H9 (cell line): ENCODE data around the gene C3orf20. TPM values are rescaled to one million over a fixed set of nuclear protein-coding genes. Genes with fewer than 3 reads are reported as not detected.

ENCODE experiments used
- DNase-seq: peaks from one replicate; pipeline ENCODE4 v3.0.0-alpha.2; 2017
- H2AFZ ChIP-seq: one replicate; pipeline ENCODE4 v1.6.1; 2013; ENCODE audit warnings: mild to moderate bottlenecking, low read length, control low read depth, moderate library complexity
- H2AK5ac ChIP-seq: 2 replicates; pipeline ENCODE4 v1.6.1; 2013; ENCODE audit warnings: low read length, control low read depth, mixed read lengths; ENCODE audit not compliant: insufficient read length
- H2BK120ac ChIP-seq: one replicate; pipeline ENCODE4 v1.6.1; 2013; ENCODE audit warnings: low read depth, mild to moderate bottlenecking, low read length, control low read depth, inconsistent platforms; ENCODE audit not compliant: poor library complexity, severe bottlenecking
- H2BK12ac ChIP-seq: 2 replicates; pipeline ENCODE4 v1.6.1; 2013; ENCODE audit warnings: low read length, control low read depth, mixed read lengths, low read depth; ENCODE audit not compliant: insufficient read length
- H2BK15ac ChIP-seq: 2 replicates; pipeline ENCODE4 v1.6.1; 2013; ENCODE audit warnings: low read depth, low read length, control low read depth
- H2BK20ac ChIP-seq: one replicate; pipeline ENCODE4 v1.6.1; 2013; ENCODE audit warnings: low read depth, mild to moderate bottlenecking, low read length, control low read depth, inconsistent platforms; ENCODE audit not compliant: poor library complexity, severe bottlenecking
- H2BK5ac ChIP-seq: 2 replicates; pipeline ENCODE4 v1.6.1; 2013; ENCODE audit warnings: low read length, control low read depth, mixed read lengths; ENCODE audit not compliant: insufficient read length
- H3K14ac ChIP-seq: 2 replicates; pipeline ENCODE4 v1.6.1; 2013; ENCODE audit warnings: low read length, control low read depth; ENCODE audit not compliant: insufficient read depth
- H3K18ac ChIP-seq: 2 replicates; pipeline ENCODE4 v1.6.1; 2013; ENCODE audit warnings: low read depth, mild to moderate bottlenecking, mixed read lengths, low read length, control low read depth; ENCODE audit not compliant: insufficient read length
- H3K23ac ChIP-seq: 2 replicates; pipeline ENCODE4 v1.6.1; 2013; ENCODE audit warnings: low read length, control low read depth, mixed read lengths, low read depth; ENCODE audit not compliant: insufficient read length
- H3K23me2 ChIP-seq: 2 replicates; pipeline ENCODE4 v1.6.1; 2013; ENCODE audit warnings: low read depth, mild to moderate bottlenecking, mixed read lengths, low read length, control low read depth; ENCODE audit not compliant: insufficient read length, poor library complexity, severe bottlenecking
- H3K27ac ChIP-seq: 2 replicates; pipeline ENCODE4 v1.5.1; 2013; ENCODE audit warnings: low read length, control low read depth, mixed read lengths, low read depth; ENCODE audit not compliant: insufficient read length
- H3K27me3 ChIP-seq: 2 replicates; pipeline ENCODE4 v1.6.1; 2013; ENCODE audit warnings: low read length, control low read depth, inconsistent platforms; ENCODE audit not compliant: insufficient read depth
- H3K4ac ChIP-seq: 2 replicates; pipeline ENCODE4 v1.6.1; 2013; ENCODE audit warnings: low read depth, mild to moderate bottlenecking, control low read depth, inconsistent platforms, low read length, moderate library complexity
- H3K4me1 ChIP-seq: 2 replicates; pipeline ENCODE4 v1.6.1; 2013; ENCODE audit warnings: low read length, control low read depth, inconsistent platforms; ENCODE audit not compliant: insufficient read depth
- H3K4me2 ChIP-seq: 2 replicates; pipeline ENCODE4 v1.6.1; 2013; ENCODE audit warnings: low read length, control low read depth, mixed read lengths; ENCODE audit not compliant: insufficient read length, insufficient read depth
- H3K56ac ChIP-seq: 2 replicates; pipeline ENCODE4 v1.6.1; 2013; ENCODE audit warnings: low read depth, mild to moderate bottlenecking, mixed read lengths, low read length, control low read depth; ENCODE audit not compliant: insufficient read length
- H3K79me1 ChIP-seq: 2 replicates; pipeline ENCODE4 v1.6.1; 2013; ENCODE audit warnings: low read depth, mild to moderate bottlenecking, moderate library complexity, low read length, control low read depth, inconsistent platforms; ENCODE audit not compliant: insufficient read depth, poor library complexity, severe bottlenecking
- H3K79me2 ChIP-seq: 2 replicates; pipeline ENCODE4 v1.6.1; 2013; ENCODE audit warnings: low read length, control low read depth, inconsistent platforms; ENCODE audit not compliant: insufficient read depth
- H3K9ac ChIP-seq: 2 replicates; pipeline ENCODE4 v1.6.1; 2013; ENCODE audit warnings: low read length, control low read depth, mixed read lengths; ENCODE audit not compliant: insufficient read length; ENCODE audit errors: extremely low read depth
- H3K9me3 ChIP-seq: one replicate; pipeline ENCODE4 v1.6.1; 2013; ENCODE audit warnings: low read depth, low read length, inconsistent platforms; ENCODE audit not compliant: control insufficient read depth
- H3T11ph ChIP-seq: one replicate; pipeline ENCODE4 v1.6.1; 2013; ENCODE audit warnings: mild to moderate bottlenecking, low read length, control low read depth, inconsistent platforms
- H4K20me1 ChIP-seq: one replicate; pipeline ENCODE4 v1.6.1; 2013; ENCODE audit not compliant: control insufficient read depth, insufficient read length, insufficient read depth
- H4K5ac ChIP-seq: 2 replicates; pipeline ENCODE4 v1.6.1; 2013; ENCODE audit warnings: low read depth, mild to moderate bottlenecking, mixed read lengths, low read length, control low read depth; ENCODE audit not compliant: insufficient read length
- H4K8ac ChIP-seq: replicated peaks from 2 replicates; pipeline ENCODE4 v1.6.1; 2013; ENCODE audit warnings: low read length, control low read depth, mixed read lengths, low read depth; ENCODE audit not compliant: insufficient read length
- H4K91ac ChIP-seq: 2 replicates; pipeline ENCODE4 v1.6.1; 2013; ENCODE audit warnings: low read depth, mild to moderate bottlenecking, moderate library complexity, mixed read lengths, low read length, control low read depth; ENCODE audit not compliant: insufficient read length
- H3K27ac Mint-ChIP-seq, 3 experiments: 2 replicates in 2 of 3; 3 replicates in 1 of 3; pipeline ENCODE4 v1.8.0; 2020 to 2021; ENCODE audit warnings: mixed read lengths in 3 of 3, mild to moderate bottlenecking in 1 of 3, moderate library complexity in 1 of 3
- H3K27me3 Mint-ChIP-seq: 2 replicates; pipeline ENCODE4 v1.8.0; 2021; ENCODE audit warnings: low read depth, mild to moderate bottlenecking, moderate library complexity, mixed read lengths
- H3K36me3 Mint-ChIP-seq, 3 experiments: 2 replicates in 2 of 3; 3 replicates in 1 of 3; pipeline ENCODE4 v1.8.0; 2020 to 2021; ENCODE audit warnings: low read depth in 3 of 3, mixed read lengths in 3 of 3; ENCODE audit not compliant: insufficient read depth in 1 of 3
- H3K4me1 Mint-ChIP-seq, 2 experiments: 2 replicates each; pipeline ENCODE4 v1.8.0; 2020; ENCODE audit warnings: mixed read lengths in 2 of 2
- H3K4me3 Mint-ChIP-seq, 2 experiments: 2 replicates in 1 of 2; 3 replicates in 1 of 2; pipeline ENCODE4 v1.8.0; 2020 to 2021; ENCODE audit warnings: mild to moderate bottlenecking in 2 of 2, mixed read lengths in 2 of 2, moderate library complexity in 1 of 2
- H3K9me3 Mint-ChIP-seq, 2 experiments: 2 replicates in 1 of 2; 3 replicates in 1 of 2; pipeline ENCODE4 v1.8.0; 2020; ENCODE audit warnings: mild to moderate bottlenecking in 2 of 2, mixed read lengths in 2 of 2, moderate library complexity in 1 of 2
- WGBS: extraction: QIAGEN DNeasy Blood & Tissue Kit; methylation state at CpG from one replicate; pipeline ENCODE4 v1.1.7; 2013; ENCODE audit warnings: missing lambda C conversion rate, low lambda C conversion rate, mixed read lengths; ENCODE audit not compliant: insufficient read length; ENCODE audit errors: extremely low coverage; 5-methylcytosine and 5-hydroxymethylcytosine counted together
- total RNA-seq: library from RNA; stranded (reverse); gene quantifications from 2 replicates; pipeline ENCODE4 v1.2.1, GENCODE V29; 2021
- TF ChIP-seq, protein P1 (sequence below): fragments of 200-600 bp; sonication (generic); conservative IDR thresholded peaks from 3 replicates; pipeline ENCODE4 v1.8.0; 2021; ENCODE audit warnings: antibody characterized with exemption, mild to moderate bottlenecking

The C3orf20 gene
- total RNA-seq, 1 experiment from 2014 or later: not detected

DNA sequence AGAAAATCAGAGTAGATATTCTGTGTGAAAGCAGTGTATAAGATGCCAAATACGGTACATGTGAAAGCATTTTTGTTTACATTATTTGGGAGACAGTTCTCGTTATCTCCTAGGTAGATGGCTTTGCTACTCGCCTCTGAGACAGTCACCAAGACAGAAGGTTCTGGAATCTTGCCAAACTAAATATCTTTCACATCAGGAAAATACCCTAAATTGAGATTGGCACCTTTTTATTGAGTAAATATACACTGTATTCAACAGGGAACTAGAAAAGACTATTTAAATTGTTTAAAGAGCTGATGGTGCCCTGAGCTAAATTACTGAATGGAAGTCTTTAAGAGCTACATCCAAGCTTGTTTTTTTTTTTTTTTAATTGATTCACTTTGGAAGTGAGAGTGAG, 147.2 kb downstream of the C3orf20 start:
- no peaks in the 10 kb centered on the region; the same call in 1 of the 2 replicates for H3K4me1 ChIP-seq
- no peak overlapping the region for H3T11ph ChIP-seq
- H2AFZ ChIP-seq: no peak overlapping the region
- no peaks in the 10 kb centered on the region for H3K9me3 Mint-ChIP-seq
- no peaks in the 10 kb centered on the region for H3K9me3 ChIP-seq
- no CpG with 5 or more reads among the region's 3 CpGs for WGBS
- H2BK15ac ChIP-seq: no peak overlapping the region
- no peaks in the 10 kb centered on the region for H3K79me1 ChIP-seq
- H3K4me3 Mint-ChIP-seq: no peak overlapping the region
- no peaks in the 10 kb centered on the region for H3K27me3 ChIP-seq
- peaks cover 6 to 16% (median 10%) of the 10 kb centered on the region in 3 experiments; a peak in 6 of 7 replicates for H3K36me3 Mint-ChIP-seq
- H3K23me2 ChIP-seq: no peaks in the 10 kb centered on the region
- no peak overlapping the region for H3K56ac ChIP-seq
- TF ChIP-seq, protein P1, sequence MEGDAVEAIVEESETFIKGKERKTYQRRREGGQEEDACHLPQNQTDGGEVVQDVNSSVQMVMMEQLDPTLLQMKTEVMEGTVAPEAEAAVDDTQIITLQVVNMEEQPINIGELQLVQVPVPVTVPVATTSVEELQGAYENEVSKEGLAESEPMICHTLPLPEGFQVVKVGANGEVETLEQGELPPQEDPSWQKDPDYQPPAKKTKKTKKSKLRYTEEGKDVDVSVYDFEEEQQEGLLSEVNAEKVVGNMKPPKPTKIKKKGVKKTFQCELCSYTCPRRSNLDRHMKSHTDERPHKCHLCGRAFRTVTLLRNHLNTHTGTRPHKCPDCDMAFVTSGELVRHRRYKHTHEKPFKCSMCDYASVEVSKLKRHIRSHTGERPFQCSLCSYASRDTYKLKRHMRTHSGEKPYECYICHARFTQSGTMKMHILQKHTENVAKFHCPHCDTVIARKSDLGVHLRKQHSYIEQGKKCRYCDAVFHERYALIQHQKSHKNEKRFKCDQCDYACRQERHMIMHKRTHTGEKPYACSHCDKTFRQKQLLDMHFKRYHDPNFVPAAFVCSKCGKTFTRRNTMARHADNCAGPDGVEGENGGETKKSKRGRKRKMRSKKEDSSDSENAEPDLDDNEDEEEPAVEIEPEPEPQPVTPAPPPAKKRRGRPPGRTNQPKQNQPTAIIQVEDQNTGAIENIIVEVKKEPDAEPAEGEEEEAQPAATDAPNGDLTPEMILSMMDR: no peak
- H3K4ac ChIP-seq: no peak overlapping the region
- no peak overlapping the region for H3K27ac ChIP-seq
- no peak overlapping the region for H4K5ac ChIP-seq
- peaks cover 4% of the 10 kb centered on the region; the same call in 1 of the 2 replicates for H3K27me3 Mint-ChIP-seq
- H3K27ac Mint-ChIP-seq: no peak overlapping the region
- H2BK5ac ChIP-seq: no peak overlapping the region
- no peak overlapping the region for H2AK5ac ChIP-seq
- no peak overlapping the region for H2BK12ac ChIP-seq
- no peak overlapping the region for H2BK120ac ChIP-seq
- H3K18ac ChIP-seq: no peak overlapping the region
- H3K23ac ChIP-seq: no peak overlapping the region
- H4K8ac ChIP-seq: no peak overlapping the region
- no peak overlapping the region for H4K91ac ChIP-seq
- H3K79me2 ChIP-seq: no peaks in the 10 kb centered on the region
- H3K4me2 ChIP-seq: no peak overlapping the region
- no peak overlapping the region for H2BK20ac ChIP-seq
- H3K9ac ChIP-seq: no peak overlapping the region
- no peak overlapping the region for H3K14ac ChIP-seq
- no peak for DNase-seq
- no peaks in the 10 kb centered on the region for H4K20me1 ChIP-seq
- peaks cover 14 to 20% of the 10 kb centered on the region in 2 experiments for H3K4me1 Mint-ChIP-seq

Other genes with a start within 250 kb of the C3orf20 start
- gene GRIP2, start 134.8 kb upstream of the C3orf20 start, total RNA-seq: 3.1 and 3.2 TPM in 2 replicates
- 11.5 and 15.2 TPM in 2 replicates for gene CCDC174, start 23.4 kb upstream of the C3orf20 start, total RNA-seq
- 7.8 and 8.6 TPM in 2 replicates for gene FGD5, start 143.8 kb downstream of the C3orf20 start, total RNA-seq